LNCaP clone FGC (cell line): Measurements from ENCODE around the gene MKI67.

Experiments used
- DNase-seq: peaks from one replicate; pipeline ENCODE4 v3.0.0-alpha.2; 2011; ENCODE audit warnings: low read depth
- H3K4me3 ChIP-seq: 2 replicates; pipeline ENCODE4 v1.5.1; 2011; ENCODE audit warnings: mild to moderate bottlenecking, low read depth, low read length, control low read depth
- TF ChIP-seq, protein P1 (sequence below): IDR thresholded peaks from 2 replicates; pipeline ENCODE4 v1.5.1; 2012; ENCODE audit warnings: mild to moderate bottlenecking; ENCODE audit not compliant: control insufficient read depth, insufficient read depth; ENCODE audit errors: extremely low read depth

MKI67 gene

DNA sequence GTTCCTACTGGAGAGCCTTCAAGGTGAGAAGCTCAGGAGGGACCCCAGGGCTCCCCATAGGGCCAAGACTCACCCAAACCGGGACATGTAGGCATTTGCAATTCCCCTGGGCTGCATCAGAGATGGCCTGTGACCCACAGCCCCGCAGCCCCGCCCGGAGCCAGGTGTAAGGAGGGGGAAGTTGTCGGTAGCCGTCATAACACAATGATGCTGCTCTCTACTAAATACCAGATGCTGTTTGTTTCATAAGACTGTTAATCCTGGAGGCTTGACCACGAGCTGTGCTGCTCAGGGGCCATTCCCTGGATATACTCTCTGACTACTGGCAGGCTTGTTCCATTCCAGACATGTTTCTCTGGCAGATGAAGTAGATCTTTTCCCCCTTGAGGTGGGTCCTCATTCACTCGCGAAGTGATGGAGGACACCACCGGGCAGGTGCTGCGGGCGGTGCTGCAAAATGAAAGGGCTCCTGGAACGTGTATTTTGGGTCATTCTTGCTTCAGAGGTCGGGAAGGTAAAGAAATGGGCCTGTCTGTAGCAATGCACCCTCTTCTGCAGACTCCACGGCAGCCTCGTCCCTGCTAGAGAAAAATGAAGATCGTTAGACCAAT, 61.1 kb downstream of the MKI67 start:
- DNase-seq: no peak
- no peak overlapping the region for H3K4me3 ChIP-seq
- TF ChIP-seq, protein P1, sequence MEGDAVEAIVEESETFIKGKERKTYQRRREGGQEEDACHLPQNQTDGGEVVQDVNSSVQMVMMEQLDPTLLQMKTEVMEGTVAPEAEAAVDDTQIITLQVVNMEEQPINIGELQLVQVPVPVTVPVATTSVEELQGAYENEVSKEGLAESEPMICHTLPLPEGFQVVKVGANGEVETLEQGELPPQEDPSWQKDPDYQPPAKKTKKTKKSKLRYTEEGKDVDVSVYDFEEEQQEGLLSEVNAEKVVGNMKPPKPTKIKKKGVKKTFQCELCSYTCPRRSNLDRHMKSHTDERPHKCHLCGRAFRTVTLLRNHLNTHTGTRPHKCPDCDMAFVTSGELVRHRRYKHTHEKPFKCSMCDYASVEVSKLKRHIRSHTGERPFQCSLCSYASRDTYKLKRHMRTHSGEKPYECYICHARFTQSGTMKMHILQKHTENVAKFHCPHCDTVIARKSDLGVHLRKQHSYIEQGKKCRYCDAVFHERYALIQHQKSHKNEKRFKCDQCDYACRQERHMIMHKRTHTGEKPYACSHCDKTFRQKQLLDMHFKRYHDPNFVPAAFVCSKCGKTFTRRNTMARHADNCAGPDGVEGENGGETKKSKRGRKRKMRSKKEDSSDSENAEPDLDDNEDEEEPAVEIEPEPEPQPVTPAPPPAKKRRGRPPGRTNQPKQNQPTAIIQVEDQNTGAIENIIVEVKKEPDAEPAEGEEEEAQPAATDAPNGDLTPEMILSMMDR: no peak

DNA sequence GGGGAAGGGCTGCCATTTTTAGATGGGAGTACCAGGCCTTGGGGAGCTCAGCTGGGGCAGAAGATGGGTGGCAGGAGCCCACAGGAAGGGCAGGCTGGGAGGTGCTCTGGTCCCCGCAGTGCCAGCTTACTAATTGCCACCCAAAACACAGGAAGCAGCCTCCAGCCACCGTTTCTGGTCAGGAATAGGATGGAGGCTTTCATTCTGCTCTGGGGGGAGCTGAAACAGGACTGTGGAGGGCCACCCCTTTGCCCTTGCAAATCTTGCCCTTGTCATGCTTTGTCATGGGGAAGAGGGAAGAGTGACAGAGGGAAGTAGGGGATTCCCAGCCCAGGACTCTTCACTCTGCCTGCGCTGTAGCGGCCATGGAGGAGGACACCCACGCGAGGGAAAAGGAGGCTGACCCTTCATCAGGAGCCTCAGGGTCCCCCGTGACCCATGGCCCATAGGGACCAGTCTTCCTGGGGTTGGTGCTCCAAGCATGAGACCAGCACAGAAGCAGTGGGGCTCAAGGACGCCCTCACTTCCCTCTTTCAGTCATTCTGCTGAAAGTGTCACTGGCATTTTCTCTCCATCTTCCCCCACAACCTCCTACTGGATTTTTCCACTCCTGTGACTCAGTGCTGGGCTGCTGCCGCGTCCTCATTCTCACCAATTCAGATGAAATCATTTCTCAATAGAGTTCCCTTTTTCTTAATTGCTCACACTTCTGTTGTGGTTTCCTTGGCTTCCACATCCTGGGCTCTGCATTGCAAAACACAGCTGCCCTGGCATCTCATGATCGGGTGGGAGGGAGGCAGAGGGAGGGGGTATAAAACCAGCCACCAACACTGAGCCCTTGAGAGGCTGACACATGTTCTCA, 61.9 kb downstream of the MKI67 start:
- no peak for DNase-seq
- TF ChIP-seq, protein P1: no peak
- H3K4me3 ChIP-seq: no peak overlapping the region

DNA sequence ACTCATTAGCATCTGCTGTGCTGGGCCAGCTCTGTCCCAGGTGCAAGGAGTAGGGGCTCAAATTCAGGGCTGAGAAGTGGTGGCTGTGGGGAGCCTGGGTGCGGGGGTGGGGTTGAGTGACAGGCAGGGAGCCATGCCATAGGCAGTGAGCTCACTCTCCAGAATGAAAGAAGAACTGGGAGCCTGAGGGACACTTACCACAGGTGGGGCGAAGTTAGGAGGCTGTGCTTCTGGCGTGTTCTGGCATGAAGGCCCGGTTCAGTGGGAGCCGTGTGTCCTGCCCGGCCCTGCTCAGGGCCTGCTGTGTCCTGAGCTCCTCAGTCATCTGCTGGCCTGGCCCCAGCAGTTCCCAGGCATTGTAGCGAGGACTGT, 62.5 kb downstream of the MKI67 start:
- DNase-seq: no peak
- no peak overlapping the region for H3K4me3 ChIP-seq
- TF ChIP-seq, protein P1: no peak

DNA sequence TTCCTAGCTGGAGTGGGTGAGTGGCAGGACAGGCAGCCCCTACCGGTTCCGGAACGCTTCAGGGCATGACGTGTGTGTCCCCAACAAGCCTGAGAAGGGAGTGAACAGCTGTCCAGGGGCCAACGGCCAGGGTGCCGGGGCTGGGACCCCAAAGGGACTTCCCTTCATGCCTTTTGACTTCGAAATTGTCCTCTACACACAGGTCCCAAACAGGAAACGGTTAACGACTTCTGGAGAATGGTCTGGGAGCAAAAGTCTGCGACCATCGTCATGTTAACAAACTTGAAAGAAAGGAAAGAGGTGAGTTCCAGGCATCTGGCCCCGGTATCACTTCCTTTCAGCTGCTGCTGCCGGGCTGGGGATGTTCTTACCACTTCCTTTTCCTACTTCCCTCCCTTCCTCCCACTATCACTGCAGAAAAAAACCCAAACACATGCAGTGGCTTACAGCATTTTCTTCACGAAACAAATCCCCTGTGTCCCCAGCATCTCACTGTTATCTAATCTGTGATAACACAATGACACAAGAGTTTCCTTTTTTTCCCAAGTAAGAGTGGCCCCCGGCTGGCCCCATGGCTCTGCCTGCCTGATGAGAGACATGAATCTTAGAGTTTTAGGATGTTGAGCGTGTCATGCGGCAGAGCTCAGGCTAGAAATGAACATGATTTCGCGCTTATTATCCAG, 63.2 kb downstream of the MKI67 start:
- TF ChIP-seq, protein P1: no peak
- no peak for DNase-seq
- no peak overlapping the region for H3K4me3 ChIP-seq

DNA sequence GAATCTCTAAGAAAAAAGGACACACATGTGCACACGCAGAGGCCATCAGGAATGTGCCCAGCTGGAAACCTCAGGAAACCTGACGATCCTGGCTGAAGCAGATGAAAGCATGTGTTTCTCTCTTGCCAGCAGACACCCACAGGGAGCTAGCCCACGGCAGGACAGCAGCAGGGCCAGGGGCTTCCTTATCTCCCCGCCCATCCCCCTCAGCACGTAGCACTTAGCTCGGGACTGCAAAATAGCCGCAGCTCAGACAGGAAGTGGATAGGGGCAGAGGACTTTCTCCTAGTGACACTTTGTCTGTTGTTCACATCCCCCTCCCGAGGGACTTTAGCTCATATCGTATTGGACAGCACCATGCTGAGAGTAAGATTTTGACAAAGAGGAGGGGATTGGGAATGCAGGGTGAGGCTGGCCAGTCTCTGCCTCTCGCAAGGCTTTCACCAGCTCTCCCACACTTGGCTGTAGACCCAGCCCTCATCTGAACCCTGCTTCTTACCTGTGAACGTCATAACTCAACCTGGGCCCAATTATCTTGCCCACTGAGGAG, 63.8 kb downstream of the MKI67 start:
- no peak overlapping the region for H3K4me3 ChIP-seq
- TF ChIP-seq, protein P1: no peak
- DNase-seq: no peak

DNA sequence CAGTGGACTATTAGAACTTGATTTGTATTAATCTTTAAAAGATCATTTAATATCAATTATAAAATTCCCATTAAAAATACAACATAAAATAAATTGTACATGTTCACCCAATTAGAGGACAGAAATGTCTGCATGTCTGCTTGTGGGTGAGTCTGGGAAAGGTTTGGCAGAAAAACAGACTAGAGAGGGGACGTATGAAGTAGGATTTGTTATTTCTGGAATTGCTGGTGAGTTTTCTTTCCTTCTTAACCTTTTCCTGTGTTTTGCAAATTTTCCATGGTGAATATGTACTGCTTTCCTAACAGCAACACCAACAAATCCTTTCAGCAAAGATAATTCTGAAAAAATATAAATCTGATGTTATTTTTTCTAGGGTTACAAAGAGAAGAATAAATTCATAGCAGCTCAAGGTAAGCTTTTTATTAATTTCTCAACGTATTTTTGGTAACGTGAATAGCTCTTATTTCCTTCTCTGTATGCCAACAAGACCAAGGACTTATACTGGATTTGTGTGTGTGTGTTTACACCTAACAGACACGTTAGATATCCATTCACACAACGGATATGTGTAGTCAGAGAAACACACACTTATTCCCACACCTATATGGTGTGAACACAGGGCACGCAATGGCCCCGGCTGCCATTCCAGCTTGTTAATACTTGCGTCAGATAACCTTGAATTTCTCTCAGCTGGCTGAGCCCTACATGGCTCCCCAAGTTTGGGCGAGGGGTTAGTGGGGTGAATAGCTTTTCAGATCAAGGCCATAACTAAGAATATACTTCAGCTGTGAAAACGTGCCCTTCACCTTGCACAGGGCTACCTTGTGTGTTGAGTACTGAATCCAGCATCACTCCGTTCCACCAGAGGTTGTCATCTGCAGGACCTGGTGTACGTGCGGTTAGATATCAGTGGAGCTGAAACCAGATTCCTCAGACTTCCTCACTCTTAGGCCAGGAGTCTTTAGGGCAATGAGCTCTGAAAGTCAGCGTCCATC, 64.6 kb downstream of the MKI67 start:
- TF ChIP-seq, protein P1: no peak
- H3K4me3 ChIP-seq: no peak overlapping the region
- no peak for DNase-seq
